Endothelial cell of umbilical vein (primary cell): ENCODE results near the gene SPAG9. TPM values are rescaled to one million over a fixed set of nuclear protein-coding genes. Genes with fewer than 3 reads are reported as not detected.

ENCODE experiments used
- BruUV-seq: library from RNA; stranded (reverse); fragments of 400-500 nt; replicated peaks from 2 replicates; lab custom pipeline; 2021; lab: Mats Ljungman, UMichigan
- CTCF ChIA-PET: fragments of 300-600, 350-600 bp; sonication (Branson Sonifier 250); formaldehyde crosslinking; loops from one replicate; lab custom pipeline; 2021; ENCODE audit warnings: antibody characterized with exemption, inconsistent platforms; lab: Charles Lee
- POLR2A ChIA-PET: fragments of 300-600, 350-600 bp; sonication (Branson Sonifier 250); formaldehyde crosslinking; loops from one replicate; lab custom pipeline; 2021; ENCODE audit warnings: antibody characterized with exemption, inconsistent platforms; lab: Charles Lee
- DNase-seq: peaks from one replicate; pipeline ENCODE4 v3.0.0-alpha.2; 2011; ENCODE audit warnings: low read depth, low spot score
- FAIRE-seq: peaks from 2 replicates; lab custom pipeline; 2011; peaks lifted over from hg19 to GRCh38; lab: Jason Lieb, UNC
- H2AFZ ChIP-seq: 2 replicates; pipeline ENCODE4 v1.6.0; 2012; ENCODE audit warnings: low read depth, low read length, control low read depth, inconsistent platforms
- H3K27ac ChIP-seq: 2 replicates; pipeline ENCODE4 v1.5.1; 2011; ENCODE audit warnings: low read depth, mild to moderate bottlenecking, control low read depth, low read length, moderate library complexity; ENCODE audit not compliant: insufficient read depth
- H3K27me3 ChIP-seq, 2 experiments: 2 replicates each; pipeline versions ENCODE4 v1.6.0 to v1.6.1; 2011; ENCODE audit warnings: low read length in 2 of 2, mixed read lengths in 1 of 2; ENCODE audit not compliant: control insufficient read depth in 2 of 2, insufficient read depth in 2 of 2
- H3K36me3 ChIP-seq, 2 experiments: 2 replicates in 1 of 2; 3 replicates in 1 of 2; pipeline ENCODE4 v1.5.1; 2011; ENCODE audit warnings: low read length in 2 of 2, mild to moderate bottlenecking in 1 of 2, moderate library complexity in 1 of 2; ENCODE audit not compliant: control insufficient read depth in 2 of 2, insufficient read depth in 2 of 2; ENCODE audit errors: extremely low read depth in 1 of 2
- H3K4me1 ChIP-seq: 3 replicates; pipeline ENCODE4 v1.5.1; 2011; ENCODE audit warnings: mild to moderate bottlenecking, low read length; ENCODE audit not compliant: control insufficient read depth, insufficient read depth; ENCODE audit errors: extremely low read depth
- H3K4me2 ChIP-seq: 2 replicates; pipeline ENCODE4 v1.6.1; 2011; ENCODE audit warnings: low read length, control low read depth, mixed read lengths; ENCODE audit not compliant: insufficient read depth
- H3K4me3 ChIP-seq, 3 experiments: fragments of 200-600 bp in 1 of 3; sonication (generic), shearing (Covaris generic) in 1 of 3; replicated peaks in 1 of 3; 2 replicates each; pipeline ENCODE4 v1.5.1; 2011 to 2016; ENCODE audit warnings: control low read depth in 3 of 3, low read length in 3 of 3, mild to moderate bottlenecking in 2 of 3, inconsistent platforms in 1 of 3, low read depth in 1 of 3, moderate library complexity in 1 of 3; ENCODE audit not compliant: insufficient read depth in 1 of 3
- H3K79me2 ChIP-seq: 2 replicates; pipeline ENCODE4 v1.6.0; 2012; ENCODE audit warnings: low read length, inconsistent platforms; ENCODE audit not compliant: control insufficient read depth, insufficient read depth
- H3K9ac ChIP-seq: replicated peaks from 2 replicates; pipeline ENCODE3; 2011; ENCODE audit warnings: low read length, control low read depth; ENCODE audit not compliant: insufficient read depth; ENCODE audit errors: extremely low read depth
- H3K9me1 ChIP-seq: replicated peaks from 3 replicates; pipeline ENCODE4 v1.6.0; 2011; ENCODE audit warnings: mild to moderate bottlenecking, low read length; ENCODE audit not compliant: control insufficient read depth, insufficient read depth; ENCODE audit errors: extremely low read depth
- H3K9me3 ChIP-seq: replicated peaks from 2 replicates; pipeline ENCODE4 v1.5.1; 2012; ENCODE audit warnings: low read length, inconsistent platforms; ENCODE audit not compliant: control insufficient read depth, insufficient read depth
- H4K20me1 ChIP-seq: replicated peaks from 2 replicates; pipeline ENCODE3; 2011; ENCODE audit warnings: mild to moderate bottlenecking, low read length; ENCODE audit not compliant: control insufficient read depth, insufficient read depth; ENCODE audit errors: extremely low read depth
- CTCF ChIP-seq, 2 donors: IDR thresholded peaks; 1 replicate in 1 of 2; 2 replicates in 1 of 2; pipeline ENCODE4 v1.5.1; 2011; ENCODE audit warnings: low read length in 2 of 2, mild to moderate bottlenecking in 2 of 2, moderate library complexity in 2 of 2, control low read depth in 1 of 2, inconsistent platforms in 1 of 2, low read depth in 1 of 2; ENCODE audit not compliant: insufficient read depth in 1 of 2; ENCODE audit errors: extremely low read depth in 1 of 2
- EZH2 ChIP-seq: IDR thresholded peaks from 2 replicates; pipeline ENCODE4 v1.6.1; 2012; ENCODE audit warnings: borderline replicate concordance, low read depth, mild to moderate bottlenecking, moderate library complexity, low read length, inconsistent platforms; ENCODE audit not compliant: severe bottlenecking
- FOS ChIP-seq: IDR thresholded peaks from 2 replicates; pipeline ENCODE4 v1.6.1; 2011; ENCODE audit warnings: mild to moderate bottlenecking, low read length, moderate library complexity, borderline replicate concordance; ENCODE audit not compliant: insufficient read depth
- GATA2 ChIP-seq: IDR thresholded peaks from 2 replicates; pipeline ENCODE4 v1.7.0; 2011; ENCODE audit warnings: low read depth, mild to moderate bottlenecking, moderate library complexity, mixed read lengths, low read length; ENCODE audit not compliant: insufficient read length, insufficient read depth
- JUN ChIP-seq: IDR thresholded peaks from 2 replicates; pipeline ENCODE4 v1.6.1; 2011; ENCODE audit warnings: borderline replicate concordance, low read depth; ENCODE audit not compliant: insufficient read length, insufficient read depth
- MAX ChIP-seq: IDR thresholded peaks from 2 replicates; pipeline ENCODE4 v1.6.1; 2011; ENCODE audit not compliant: insufficient read depth, insufficient read length
- MYC ChIP-seq: IDR thresholded peaks from one replicate; pipeline ENCODE4 v1.6.1; 2011; ENCODE audit warnings: mild to moderate bottlenecking, low read depth, low read length
- POLR2A ChIP-seq: IDR thresholded peaks from 2 replicates; pipeline ENCODE4 v1.6.1; 2012; ENCODE audit warnings: low read depth, mild to moderate bottlenecking, control low read depth, low read length
- POLR2AphosphoS5 ChIP-seq: IDR thresholded peaks from 2 replicates; pipeline ENCODE4 v1.6.1; 2012; ENCODE audit warnings: low read depth, mild to moderate bottlenecking, control low read depth, low read length, moderate library complexity; ENCODE audit not compliant: insufficient read depth
- dilution Hi-C: fragments of 300-500 bp; cut with MboI; formaldehyde crosslinking; loops from one replicate; pipeline ENCODE4 v1.15.0; 2019; ENCODE audit warnings: low sequenced_read_pairs; ENCODE audit not compliant: extremely low pct_ligation_motif_present
- intact Hi-C: fragments of 100-400 bp; cut with micrococcal nuclease; formaldehyde crosslinking; loops from one replicate; pipeline ENCODE4 v1.10.0; 2022
- polyA plus RNA-seq, 4 experiments: library from polyadenylated mRNA; depleted of rRNA in 3 of 4; stranded (reverse) in 3 of 4; unstranded in 1 of 4; fragments of >200 nt; gene quantifications; 2 replicates each; pipeline versions ENCODE4 v1.2.1 to v1.2.3, GENCODE V29; 2011 to 2012; ENCODE audit warnings: missing spikeins in 1 of 4
- total RNA-seq: library from RNA; stranded (reverse); gene quantifications from 2 replicates; pipeline ENCODE4 v1.2.3, GENCODE V29; 2021

Gene SPAG9
- total and polyA plus RNA-seq, 2 donors (not counting 3 experiments of a cell fraction or from before 2014, with no cell fraction given), result 16.5 to 75.0 TPM

DNA sequence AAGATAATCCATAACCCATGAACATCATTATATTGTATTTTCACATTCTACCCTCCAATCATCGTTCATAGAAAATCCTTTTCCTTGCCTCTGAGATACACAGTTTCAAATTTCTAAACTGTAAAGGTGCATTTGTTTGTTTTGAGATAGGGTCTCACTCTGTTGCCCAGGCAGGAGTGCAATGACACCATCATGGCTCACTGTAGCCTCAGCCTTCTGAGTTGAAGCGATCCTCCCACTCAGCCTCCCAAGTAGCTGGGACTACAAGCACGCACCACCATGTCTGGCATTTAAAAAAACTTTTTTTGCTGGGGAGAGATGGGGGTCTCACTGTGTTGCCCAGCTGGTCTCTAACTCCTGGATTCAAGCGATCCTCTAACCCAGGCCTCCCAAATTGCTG lies 196.4 kb downstream of the SPAG9 start:
- DNase-seq, result no peak
- Histone ChIP-seq H3K9me3 (no peaks in the 10 kb centered on the region), H3K9ac (no peak overlapping the region), H3K79me2 (no peaks in the 10 kb centered on the region), H3K4me1 (peaks cover 3% of the 10 kb centered on the region), H2AFZ (no peak overlapping the region), H3K4me3 (no peak overlapping the region), H3K27ac (no peak overlapping the region), H4K20me1 (no peaks in the 10 kb centered on the region), H3K4me2 (no peak overlapping the region), H3K36me3 (no peaks in the 10 kb centered on the region), H3K9me1 (no peaks in the 10 kb centered on the region), H3K27me3 (no peaks in the 10 kb centered on the region)
- TF ChIP-seq EZH2 (no peak), GATA2 (no peak), JUN (no peak), CTCF (IDR thresholded peaks at IDR 0.05; ENCODE audit: extremely low read depth in 1 of 2, insufficient read depth in 1 of 2, low read depth in 1 of 2, low read length in 2 of 2) (no peak), POLR2A (no peak), POLR2AphosphoS5 (no peak), FOS (no peak), MYC (no peak), MAX (no peak)
- POLR2A ChIA-PET, result no interaction called here
- FAIRE-seq, result no peak
- intact Hi-C loops, result no loop called here
- dilution Hi-C loops, result no loop called here
- CTCF ChIA-PET, result no interaction called here
- BruUV-seq, result no TSS peak
